Stimulated activated CD8-positive, alpha-beta memory T cell treated with anti-CD3 and anti-CD28 coated beads, Interleukin-7, amount 100 ng/mL, for 1 hour (primary cell): ENCODE data around the gene LRIT3.
"Not testable (repeated sequence)": the region's sequence is repeated elsewhere in the genome, so short reads cannot be mapped to it uniquely, and the experiment has no call there.

ENCODE experiments used
- DNase-seq, 2 donors: peaks; one replicate each; pipeline ENCODE4 v3.0.0-alpha.2; 2020; ENCODE audit warnings: low read depth in 2 of 2

The LRIT3 gene

DNA sequence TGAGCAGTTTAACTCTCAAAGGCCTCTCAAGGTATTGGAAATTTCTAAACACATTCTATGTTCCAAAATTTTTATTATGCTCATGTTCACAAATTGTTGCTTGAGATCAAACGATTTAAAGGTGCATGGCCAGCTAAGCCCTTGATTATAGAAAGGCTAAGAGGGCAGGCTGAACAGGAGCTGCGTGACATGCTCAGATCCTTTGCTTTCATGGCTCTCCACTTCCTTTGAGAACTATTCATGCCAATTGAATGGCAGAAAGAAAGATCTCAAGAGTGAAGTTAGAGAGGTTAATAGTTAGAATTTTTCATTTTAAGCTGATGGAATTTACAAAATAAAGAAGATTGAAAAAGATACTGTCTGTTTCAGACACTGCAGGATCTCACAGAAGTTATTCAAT lies 594 bp downstream of the LRIT3 start:
- DNase-seq: no peak

- DNase-seq: no peak
These were observed 2.7 kb downstream of the LRIT3 start for GRCh38 chr4:109850601-109851000.

- DNase-seq: not testable (repeated sequence)
These were observed 11.8 kb downstream of the LRIT3 start for GRCh38 chr4:109859426-109860300.

DNA sequence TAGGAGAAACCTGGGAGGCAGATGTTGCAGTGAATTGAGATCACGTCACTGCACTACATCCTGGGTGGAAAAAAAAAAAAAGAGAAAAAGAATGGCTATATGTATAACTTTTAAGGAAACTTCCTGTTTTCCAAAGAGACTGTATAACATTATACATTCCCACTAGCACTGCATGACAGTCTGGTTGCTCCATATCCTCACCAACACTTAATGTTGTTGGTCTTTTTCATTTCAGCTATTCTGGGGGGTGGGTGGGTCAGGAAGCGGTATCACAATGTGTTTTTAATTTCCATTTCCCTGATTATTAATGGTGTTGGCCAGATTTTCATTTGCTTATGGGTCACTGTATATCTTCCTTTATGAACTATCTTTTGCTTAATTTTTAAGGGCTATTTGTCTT lies 13.4 kb downstream of the LRIT3 start:
- DNase-seq: no peak

DNA sequence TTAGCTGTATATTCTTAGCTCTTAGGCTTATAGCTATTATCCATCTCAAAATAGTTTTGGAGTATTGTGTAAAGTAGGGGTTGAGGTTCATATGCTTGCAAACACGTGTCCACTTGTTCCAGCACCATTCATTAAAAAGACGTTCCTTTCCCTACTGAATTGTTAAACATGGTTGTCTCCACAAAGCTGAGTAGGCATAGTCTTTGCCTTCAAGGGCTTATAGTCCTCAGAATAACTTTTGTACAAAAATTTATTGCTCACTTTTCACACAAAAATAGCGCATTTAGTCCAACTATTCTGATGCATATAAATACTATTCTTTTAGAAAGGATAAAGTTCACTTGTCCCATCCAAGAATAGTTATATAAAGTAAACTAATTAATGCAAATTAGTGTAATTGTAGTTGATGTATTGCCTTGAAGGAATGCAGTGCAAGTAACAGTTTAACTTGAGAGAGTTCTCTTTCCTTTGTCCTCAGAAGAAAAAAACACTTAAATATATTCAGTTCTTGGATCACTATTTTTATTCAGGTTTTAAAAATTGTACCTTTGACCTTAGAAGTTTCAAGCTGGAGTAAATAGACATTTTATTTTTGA lies 14.1 kb downstream of the LRIT3 start:
- no peak for DNase-seq

DNA sequence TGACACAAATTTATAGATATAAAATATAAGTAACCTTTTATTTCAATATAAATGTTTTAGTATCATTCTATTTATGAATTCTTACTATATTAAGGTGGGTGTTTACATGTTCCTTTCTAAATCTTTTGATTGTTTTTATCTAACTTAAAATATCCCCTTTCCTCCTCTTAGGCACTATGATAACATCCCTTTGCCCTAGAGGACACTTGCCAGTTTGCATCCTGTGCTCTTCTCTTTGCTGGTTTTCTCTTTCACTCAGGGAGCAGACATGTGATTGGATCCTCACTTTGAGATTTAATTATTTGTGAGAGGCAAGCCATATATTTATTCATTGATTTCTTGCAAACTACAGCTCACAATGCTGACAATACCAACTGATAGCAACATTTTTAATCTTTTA lies 16.2 kb downstream of the LRIT3 start:
- DNase-seq: no peak

DNA sequence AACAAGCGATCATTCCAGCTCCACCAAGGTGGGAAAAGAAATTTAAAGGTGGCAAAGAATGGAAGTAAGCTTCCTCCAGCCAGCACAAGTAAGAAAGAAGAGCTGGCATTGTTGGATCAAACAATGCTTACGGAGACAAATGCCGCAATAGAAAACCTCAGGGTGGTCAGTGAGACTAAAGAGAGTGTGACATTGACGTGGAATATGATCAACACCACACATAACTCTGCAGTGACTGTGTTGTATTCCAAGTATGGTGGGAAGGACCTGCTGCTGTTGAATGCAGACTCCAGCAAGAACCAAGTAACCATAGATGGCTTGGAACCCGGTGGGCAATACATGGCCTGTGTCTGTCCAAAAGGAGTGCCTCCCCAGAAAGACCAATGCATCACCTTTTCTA lies 22.2 kb downstream of the LRIT3 start:
- DNase-seq: no peak

- DNase-seq: no peak
These were observed 24.2 kb downstream of the LRIT3 start for GRCh38 chr4:109872065-109872464.

DNA sequence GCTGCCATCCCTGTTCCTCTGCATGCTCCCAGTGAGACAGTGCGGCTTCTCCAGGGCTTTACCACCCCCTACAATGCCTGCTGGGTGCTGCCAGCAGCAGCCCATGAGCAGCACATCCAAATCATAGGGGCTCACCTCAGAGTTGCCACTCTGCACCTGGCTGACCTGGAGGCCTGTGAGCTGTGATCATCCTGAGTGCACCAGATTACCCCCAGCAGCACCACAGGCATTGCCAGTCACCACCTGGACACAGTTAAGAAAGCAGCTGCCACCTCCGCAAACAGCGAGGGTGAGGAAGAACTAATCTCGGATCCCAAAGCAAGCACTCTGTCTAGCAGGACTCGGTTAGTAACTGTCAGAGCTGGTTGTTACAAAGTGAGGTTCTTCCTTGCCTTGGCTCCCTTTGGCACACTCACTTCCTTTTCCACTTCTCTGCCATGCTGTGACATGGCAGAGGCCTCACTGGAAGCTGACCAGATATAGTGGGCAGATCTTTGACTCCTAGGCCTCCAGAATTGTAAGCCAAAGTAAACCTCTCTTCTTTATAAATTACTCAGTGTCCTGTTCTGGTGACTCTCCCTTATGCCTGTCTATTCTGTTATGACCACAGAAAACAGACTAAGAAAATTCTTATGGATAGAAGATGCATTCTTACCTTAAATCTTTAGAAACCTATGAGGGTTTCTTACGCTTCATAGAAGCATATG lies 25.2 kb downstream of the LRIT3 start:
- no peak for DNase-seq

DNA sequence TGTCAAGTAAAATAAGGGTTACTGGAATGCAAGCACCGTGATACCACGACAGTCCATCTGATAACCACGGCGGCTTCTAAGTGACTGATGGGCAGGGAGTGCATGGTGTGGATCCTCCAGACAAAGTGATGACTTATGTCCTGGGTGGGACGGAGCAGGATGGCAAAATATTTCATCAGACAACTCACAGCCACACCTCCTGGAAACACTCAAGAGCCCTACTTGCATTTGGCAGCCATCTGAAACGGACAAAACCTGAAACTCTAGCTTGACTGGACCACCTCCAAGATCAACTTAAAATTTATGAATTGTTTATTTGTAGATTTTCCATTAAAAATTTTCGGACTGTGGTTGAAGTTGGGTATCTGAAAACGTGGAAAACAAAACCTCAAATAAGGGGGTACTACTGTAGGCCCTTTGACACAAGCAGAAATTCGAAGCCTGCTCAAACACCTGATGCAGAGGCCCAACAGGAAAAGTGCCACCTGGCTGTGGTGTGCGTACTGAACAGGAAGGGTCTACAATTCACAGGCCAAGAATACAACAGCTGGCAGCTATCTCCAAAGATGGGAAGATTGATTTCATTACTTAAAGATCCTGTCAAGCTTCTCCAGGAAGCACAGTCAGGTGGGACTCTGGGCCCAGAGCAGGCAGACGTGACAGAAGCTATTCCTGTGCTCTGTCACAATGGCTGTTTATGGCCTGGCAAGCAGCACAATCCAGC lies 26.0 kb downstream of the LRIT3 start:
- DNase-seq: no peak

- no peak for DNase-seq
These were observed 27.2 kb downstream of the LRIT3 start for GRCh38 chr4:109875106-109875505.

DNA sequence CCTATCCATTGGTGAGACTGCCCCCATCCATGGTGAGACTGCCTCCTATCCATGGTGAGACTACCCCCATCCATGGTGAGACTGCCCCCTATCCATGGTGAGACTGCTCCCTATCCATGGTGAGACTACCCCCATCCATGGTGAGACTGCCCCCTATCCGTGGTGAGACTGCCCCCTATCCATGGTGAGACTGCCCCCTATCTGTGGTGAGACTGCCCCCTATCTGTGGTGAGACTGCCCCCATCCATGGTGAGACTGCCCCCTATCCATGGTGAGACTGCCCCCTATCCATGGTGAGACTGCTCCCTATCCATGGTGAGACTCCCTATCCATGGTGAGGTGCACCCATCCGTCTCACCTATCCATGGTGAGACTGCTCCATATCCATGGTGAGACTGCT lies 27.6 kb downstream of the LRIT3 start:
- not testable (repeated sequence) for DNase-seq

DNA sequence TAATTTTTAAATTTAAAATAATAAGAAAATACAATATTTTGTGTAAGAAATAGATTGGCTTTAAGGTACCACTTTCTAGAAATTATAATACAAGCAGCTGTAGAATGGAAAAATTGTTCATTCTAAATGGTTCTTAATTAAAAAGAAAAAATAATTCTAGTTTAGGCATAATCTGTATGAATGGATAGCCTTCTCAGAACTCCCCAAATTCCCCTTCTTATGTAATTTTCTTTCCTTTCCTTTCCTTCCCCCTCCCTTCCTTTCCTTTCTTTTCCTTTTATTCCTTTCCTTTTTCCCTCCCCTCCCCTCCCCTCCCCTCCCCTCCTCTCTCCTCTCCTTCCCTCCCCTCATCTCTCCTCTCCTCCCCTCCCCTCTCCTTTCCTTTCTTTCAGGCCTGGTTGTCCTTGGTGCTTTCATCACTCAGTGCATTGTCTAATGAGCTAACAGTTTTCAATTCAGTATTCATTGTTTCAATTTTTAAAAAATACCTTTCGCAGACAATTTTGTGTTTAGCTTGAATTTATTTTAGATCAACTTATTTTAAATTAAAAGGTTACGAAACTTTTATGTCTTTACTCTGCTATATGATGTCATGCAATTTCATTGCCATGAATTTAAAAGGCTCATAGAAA lies 28.8 kb downstream of the LRIT3 start:
- DNase-seq: no peak

DNA sequence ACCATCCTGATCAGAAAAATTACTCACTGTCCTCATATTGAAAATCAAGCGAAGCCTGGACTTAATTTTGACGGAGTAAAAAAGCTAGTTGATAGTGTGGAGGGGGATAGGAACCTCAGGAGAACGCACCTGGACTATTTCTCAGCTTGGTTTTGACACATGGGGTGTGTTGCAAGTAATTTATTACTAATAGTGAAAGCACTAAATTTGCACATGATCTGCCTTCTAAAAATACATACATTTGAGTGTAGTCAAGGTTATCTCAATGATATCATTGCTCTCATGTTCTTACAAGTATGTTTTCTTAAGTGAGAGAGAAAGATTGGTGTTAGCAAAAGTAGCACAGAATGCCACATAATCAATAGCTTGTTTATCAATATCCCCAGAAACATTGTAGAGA lies 29.5 kb downstream of the LRIT3 start:
- DNase-seq: no peak

DNA sequence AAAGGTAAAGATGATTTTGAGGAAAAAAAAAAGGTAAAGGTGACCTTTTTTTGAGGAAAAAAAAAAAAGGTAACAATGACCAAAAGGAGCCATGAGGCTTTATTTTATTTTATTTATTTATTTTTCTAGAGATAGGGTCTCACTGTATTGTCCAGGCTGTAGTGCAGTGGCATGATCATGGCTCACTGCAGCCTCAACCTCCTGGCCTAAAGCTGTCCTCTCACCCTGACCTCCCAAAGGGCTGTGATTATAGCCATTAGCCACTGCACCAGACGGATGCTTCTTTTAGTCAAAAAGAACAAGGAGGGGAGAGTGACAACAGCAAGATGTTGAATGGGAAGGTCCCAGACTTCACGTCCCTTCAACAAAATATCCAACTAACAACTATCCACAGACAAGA lies 30.4 kb downstream of the LRIT3 start:
- no peak for DNase-seq

DNA sequence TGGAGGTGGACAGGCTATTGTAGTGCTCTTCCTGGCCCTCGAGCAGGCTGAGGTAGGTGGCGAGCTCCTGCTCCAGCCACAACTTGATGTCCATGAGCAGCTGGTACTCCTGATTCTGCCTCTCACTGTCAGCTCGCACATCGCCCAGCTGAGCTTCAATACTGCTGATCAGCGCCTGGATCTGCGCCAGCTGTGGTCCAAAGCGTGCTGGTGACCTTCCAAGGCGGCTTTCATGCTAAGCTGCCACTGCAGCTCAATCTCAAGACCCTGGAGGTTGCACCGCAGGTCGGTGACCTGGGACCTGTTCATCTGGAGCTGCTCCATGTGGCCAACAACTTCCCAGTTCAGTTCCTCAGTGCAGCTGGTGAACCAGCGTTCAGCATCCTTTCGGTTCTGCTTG lies 31.2 kb downstream of the LRIT3 start:
- DNase-seq: no peak

DNA sequence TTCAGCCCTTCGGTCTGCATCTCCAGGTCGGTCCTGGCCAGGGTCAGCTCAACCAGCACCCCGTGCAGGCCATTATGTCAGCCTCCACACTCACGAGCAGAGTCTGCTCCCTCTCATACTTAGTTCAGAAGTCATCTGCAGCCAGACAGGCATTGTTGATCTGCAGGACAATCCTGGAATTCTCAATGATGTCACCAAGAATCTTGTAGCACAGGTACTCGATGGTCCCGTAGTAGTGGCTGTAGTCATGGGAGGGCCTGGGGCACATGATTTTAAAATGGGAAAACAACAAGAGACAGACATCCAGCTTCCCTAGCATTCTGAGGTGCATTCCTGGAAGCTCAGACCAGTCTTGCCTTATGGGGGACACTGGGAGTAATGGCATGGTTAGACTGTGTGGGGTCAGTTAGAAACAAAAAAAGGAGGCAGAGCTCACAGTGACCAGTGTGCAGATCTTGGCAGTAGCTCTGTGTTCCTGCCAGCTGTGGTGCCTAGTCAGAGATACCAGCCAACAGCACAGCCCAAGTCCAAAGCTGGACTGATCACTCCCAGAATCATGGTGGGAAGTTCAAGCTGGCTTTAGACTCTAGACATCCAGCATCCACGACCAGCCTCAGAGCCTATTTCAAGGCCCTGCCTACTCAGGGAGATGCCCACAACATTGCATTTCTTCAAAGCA lies 31.9 kb downstream of the LRIT3 start:
- DNase-seq: no peak

GRCh38 chr4:109886303-109886702 lies 38.4 kb downstream of the LRIT3 start:
- no peak for DNase-seq

DNA sequence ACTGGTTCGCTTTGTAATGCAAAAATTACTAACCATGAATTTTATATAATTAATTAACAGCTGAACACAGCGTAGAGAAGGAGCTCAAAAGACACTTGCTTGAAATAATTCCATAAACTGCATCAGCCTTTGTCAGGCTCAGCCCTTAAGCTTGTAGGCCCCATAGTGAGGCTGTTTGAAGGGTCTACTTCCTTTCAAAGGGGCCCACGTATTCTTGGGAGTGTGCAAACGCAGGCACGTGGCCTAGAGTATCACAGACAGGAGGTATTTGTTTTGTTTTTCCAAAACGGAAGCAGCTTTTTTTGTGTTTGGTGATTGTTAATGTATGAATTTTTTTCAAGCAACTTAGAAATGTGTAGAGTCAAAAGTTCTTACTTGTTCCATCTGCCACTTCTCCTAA lies 39.2 kb downstream of the LRIT3 start:
- DNase-seq: no peak

DNA sequence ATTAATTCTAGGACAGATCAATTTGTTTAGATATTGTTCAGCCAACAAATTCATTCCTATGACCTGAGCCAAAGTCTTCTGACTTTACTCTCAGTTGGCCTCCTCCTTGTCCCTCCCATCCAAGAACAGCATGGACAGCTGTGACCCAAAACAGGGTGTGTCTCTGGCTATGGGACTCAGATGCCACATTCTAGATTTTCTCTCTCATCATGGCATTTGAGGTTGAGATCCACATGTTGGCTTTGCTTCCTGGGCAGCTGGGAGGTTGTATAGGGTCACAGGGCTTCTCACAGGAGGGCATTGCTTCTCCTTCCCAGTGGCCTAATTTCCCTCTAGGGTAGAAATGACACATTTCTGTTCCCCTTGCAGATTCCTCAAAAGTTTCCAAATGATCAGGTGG lies 42.2 kb downstream of the LRIT3 start:
- DNase-seq: no peak

DNA sequence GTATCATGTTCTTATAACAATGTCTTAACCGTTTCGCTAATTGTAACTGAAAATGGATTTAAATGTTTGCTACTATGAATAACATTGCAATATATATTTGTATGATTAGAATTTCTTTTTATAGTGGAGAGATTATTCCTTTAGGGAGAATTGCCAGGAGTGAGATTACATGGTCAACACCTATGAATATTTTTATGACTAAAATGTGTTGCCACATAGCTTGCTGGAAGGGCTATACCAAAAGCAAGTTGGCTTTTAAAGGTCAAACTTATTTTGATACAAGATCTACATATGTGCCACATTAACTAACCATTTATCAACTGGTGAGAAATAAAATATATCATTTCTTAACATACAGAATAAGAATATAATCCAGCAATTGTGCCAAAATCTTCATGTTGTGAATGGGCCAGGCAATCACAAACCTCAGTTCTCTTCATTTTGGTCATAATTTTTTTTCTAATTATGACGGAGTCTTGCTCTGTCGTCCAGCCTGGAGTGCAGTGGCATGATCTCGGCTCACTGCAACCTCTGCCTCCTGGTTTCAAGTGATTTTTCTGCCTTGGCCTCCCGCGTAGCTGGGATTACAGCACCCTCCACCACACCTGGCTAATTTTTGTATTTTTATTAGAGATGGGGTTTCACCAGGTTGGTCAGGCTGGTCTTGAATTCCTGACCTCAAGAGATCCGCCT lies 54.8 kb downstream of the LRIT3 start:
- no peak for DNase-seq
